ENCODE results near the gene RUFY2. TPM values are rescaled to one million over a fixed set of nuclear protein-coding genes. Genes with fewer than 3 reads are reported as not detected.
"Not testable (repeated sequence)": the region's sequence is repeated elsewhere in the genome, so short reads cannot be mapped to it uniquely, and the experiment has no call there.

RUFY2 gene, protein sequence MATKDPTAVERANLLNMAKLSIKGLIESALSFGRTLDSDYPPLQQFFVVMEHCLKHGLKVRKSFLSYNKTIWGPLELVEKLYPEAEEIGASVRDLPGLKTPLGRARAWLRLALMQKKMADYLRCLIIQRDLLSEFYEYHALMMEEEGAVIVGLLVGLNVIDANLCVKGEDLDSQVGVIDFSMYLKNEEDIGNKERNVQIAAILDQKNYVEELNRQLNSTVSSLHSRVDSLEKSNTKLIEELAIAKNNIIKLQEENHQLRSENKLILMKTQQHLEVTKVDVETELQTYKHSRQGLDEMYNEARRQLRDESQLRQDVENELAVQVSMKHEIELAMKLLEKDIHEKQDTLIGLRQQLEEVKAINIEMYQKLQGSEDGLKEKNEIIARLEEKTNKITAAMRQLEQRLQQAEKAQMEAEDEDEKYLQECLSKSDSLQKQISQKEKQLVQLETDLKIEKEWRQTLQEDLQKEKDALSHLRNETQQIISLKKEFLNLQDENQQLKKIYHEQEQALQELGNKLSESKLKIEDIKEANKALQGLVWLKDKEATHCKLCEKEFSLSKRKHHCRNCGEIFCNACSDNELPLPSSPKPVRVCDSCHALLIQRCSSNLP
- total RNA-seq (2014; rRNA removed; shearing (Covaris generic)) = 10.8 and 16.3 TPM in 2 replicates

GRCh38 chr10:68406815-68407548 is at the start of gene RUFY2:
TSS of gene RUFY2 (minus strand) at chr10:68407277. CDS start at chr10:68407189, 88 bp downstream.
- H3K9me3 ChIP-seq (replicated peaks) = no peaks in the 10 kb centered on the region
- H3K4me1 ChIP-seq = peaks cover 11% of the 10 kb centered on the region
- H3K4me3 ChIP-seq = peak within 1 kb of the TSS; percentile 100
- peak within 1 kb of the TSS; percentile 96 for H3K27ac ChIP-seq
- DNase-seq = peak; percentile 78 to 85
- peaks cover 3% of the 10 kb centered on the region; the same call in 1 of the 2 replicates for H3K36me3 ChIP-seq
- no peaks in the 10 kb centered on the region for H3K27me3 ChIP-seq

DNA sequence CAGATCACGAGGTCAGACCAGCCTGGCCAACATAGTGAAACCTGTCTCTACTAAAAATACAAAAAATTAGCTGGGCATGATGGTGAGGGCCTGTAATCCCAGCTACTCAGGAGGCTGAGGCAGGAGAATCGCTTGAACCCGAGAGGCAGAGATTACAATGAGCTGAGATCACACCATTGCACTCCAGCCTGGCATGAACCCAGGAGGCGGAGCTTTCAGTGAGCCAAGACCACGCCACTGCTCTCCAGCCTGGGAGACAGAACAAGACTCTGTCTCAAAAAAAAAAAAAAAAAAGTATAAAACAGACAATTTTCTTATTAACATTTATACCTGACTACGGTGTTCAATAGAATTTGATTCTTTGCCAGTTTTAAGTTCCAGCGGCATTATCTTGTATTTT is 42.6 kb upstream of the RUFY2 start:
- H3K4me3 ChIP-seq; H3K4me1 ChIP-seq; H3K9me3 ChIP-seq (replicated peaks); H3K27me3 ChIP-seq; H3K27ac ChIP-seq: not testable (repeated sequence)
- H3K36me3 ChIP-seq = peaks cover 25% of the 10 kb centered on the region
- peak; percentile 37 to 41 for DNase-seq

- Histone ChIP-seq H3K27me3 (no peaks in the 10 kb centered on the region), H3K4me1 (no peaks in the 10 kb centered on the region), H3K4me3 (no peak overlapping the region), H3K9me3 (replicated peaks) (no peaks in the 10 kb centered on the region), H3K27ac (no peak overlapping the region), H3K36me3 (peaks cover 30% of the 10 kb centered on the region)
- DNase-seq = no peak
Measured at GRCh38 chr10:68446179-68446578, 39.1 kb upstream of the RUFY2 start.

GRCh38 chr10:68442971-68443370 is 35.9 kb upstream of the RUFY2 start:
- no peak overlapping the region for H3K27ac ChIP-seq
- no peaks in the 10 kb centered on the region for H3K27me3 ChIP-seq
- H3K9me3 ChIP-seq (replicated peaks) = no peaks in the 10 kb centered on the region
- H3K4me3 ChIP-seq = no peak overlapping the region
- H3K4me1 ChIP-seq = no peaks in the 10 kb centered on the region
- no peak for DNase-seq
- H3K36me3 ChIP-seq = peaks cover 27% of the 10 kb centered on the region

GRCh38 chr10:68440898-68441297 is 33.8 kb upstream of the RUFY2 start:
- H3K4me1 ChIP-seq = no peaks in the 10 kb centered on the region
- no peak overlapping the region for H3K27ac ChIP-seq
- H3K36me3 ChIP-seq = peaks cover 32% of the 10 kb centered on the region
- DNase-seq = no peak
- H3K9me3 ChIP-seq (replicated peaks) = no peaks in the 10 kb centered on the region
- no peak overlapping the region for H3K4me3 ChIP-seq
- H3K27me3 ChIP-seq = no peaks in the 10 kb centered on the region

DNA sequence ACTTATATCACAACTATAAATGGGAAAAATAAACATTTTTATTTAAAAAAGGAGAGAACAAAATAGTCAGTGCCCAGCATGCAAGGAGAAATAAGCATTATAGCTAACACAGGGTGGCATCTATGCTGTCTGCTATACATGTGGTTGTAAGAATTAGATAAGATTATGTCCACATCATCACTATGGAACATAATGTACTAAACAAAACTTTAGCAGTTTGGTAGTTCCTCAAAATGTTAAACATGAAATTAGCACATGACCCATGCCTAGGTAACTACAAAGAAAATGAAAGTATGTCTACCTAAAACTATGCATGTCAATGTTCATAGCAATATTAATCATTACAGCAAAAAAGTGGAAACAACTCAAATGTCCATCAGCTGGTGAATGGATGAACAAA is 28.7 kb upstream of the RUFY2 start:
- no peaks in the 10 kb centered on the region for H3K9me3 ChIP-seq (replicated peaks)
- no peak overlapping the region for H3K27ac ChIP-seq
- H3K4me3 ChIP-seq = no peak overlapping the region
- DNase-seq = no peak
- peaks cover 17% of the 10 kb centered on the region; the same call in 1 of the 2 replicates for H3K36me3 ChIP-seq
- no peaks in the 10 kb centered on the region for H3K27me3 ChIP-seq
- no peaks in the 10 kb centered on the region for H3K4me1 ChIP-seq

DNA sequence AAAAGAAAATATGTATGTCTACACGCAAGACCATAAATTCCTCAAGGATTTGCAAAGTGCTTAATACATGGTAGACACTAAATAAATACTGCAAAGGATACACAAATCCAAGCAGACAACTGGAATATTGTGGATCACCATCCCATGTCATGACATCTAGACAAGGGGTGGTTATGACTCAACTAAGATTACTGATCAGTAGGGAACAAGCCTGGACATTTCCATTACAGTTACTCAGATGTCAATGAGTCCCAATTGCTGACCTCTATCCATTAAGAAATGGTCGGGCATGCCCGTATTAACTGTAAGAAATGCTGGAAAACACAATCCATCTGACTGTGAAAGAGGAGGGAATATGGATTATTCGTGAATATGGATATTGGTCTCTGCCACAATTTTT is 27.6 kb upstream of the RUFY2 start:
- DNase-seq = no peak
- no peaks in the 10 kb centered on the region for H3K27me3 ChIP-seq
- no peaks in the 10 kb centered on the region for H3K4me1 ChIP-seq
- no peak overlapping the region for H3K27ac ChIP-seq
- peaks cover 24% of the 10 kb centered on the region for H3K36me3 ChIP-seq
- no peaks in the 10 kb centered on the region for H3K9me3 ChIP-seq (replicated peaks)
- H3K4me3 ChIP-seq = no peak overlapping the region

DNA sequence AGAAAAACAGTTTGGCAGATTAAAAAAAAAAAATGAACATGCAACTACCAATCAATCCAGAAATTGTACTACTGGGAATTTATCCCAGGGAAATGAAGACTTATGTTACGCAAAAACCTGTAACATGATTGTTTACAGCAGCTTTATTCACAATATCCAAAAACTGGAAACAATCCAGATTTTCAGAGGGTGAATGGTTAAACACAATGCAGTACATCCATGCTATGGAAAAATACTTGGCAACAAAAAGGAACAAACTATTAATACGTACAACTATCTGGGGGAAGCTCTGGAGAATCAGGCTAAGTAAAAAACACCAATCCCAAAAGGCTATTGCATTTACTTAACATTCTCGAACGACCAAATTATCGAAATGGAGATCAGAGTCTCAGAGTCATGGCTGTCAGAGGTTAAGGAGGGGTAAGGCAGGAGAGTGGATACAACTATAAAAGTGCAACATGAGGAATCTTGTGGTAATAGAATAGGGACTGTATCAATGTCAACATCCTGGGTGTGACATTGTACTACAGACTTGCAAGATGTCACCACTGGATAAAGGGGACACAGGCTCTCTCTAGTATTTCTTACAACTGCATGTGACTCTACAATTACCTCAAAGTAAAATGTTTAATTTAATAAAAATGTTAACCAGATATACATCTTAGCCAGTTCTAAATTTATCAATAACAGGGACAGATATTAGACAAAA is 21.5 kb upstream of the RUFY2 start:
- no peaks in the 10 kb centered on the region for H3K9me3 ChIP-seq (replicated peaks)
- peaks cover 9% of the 10 kb centered on the region; the same call in 1 of the 2 replicates for H3K36me3 ChIP-seq
- H3K27me3 ChIP-seq = no peaks in the 10 kb centered on the region
- H3K4me1 ChIP-seq = no peaks in the 10 kb centered on the region
- H3K27ac ChIP-seq = no peak overlapping the region
- no peak overlapping the region for H3K4me3 ChIP-seq
- DNase-seq = no peak

DNA sequence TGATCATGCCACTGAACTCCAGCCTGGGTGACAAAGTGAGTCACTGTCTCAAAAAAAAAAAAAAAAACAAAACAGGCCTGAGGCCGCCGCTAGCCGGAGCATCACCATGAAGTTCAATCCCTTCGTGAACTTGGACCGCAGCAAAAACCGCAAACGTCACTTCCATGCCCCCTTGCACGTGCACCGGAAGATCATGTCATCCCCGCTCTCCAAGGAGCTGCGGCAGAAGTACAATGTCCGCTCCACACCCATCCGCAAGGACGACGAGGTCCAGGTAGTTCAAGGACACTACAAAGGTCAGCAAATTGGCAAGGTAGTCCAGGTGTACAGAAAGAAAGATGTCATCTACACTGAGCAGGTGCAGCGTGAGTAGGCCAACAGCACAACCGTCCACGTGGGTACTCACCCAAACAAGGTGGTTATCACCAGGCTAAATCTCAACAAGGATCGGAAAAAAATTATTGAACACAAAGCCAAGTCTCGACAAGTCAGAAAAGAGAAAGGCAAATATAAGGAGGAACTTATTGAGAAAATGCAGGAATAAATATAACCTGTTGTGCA is 17.5 kb upstream of the RUFY2 start:
- DNase-seq = no peak
- H3K9me3 ChIP-seq (replicated peaks) = no peaks in the 10 kb centered on the region
- no peak overlapping the region for H3K4me3 ChIP-seq
- H3K4me1 ChIP-seq = no peaks in the 10 kb centered on the region
- no peaks in the 10 kb centered on the region for H3K27me3 ChIP-seq
- H3K27ac ChIP-seq = no peak overlapping the region
- H3K36me3 ChIP-seq = peaks cover 6% of the 10 kb centered on the region

DNA sequence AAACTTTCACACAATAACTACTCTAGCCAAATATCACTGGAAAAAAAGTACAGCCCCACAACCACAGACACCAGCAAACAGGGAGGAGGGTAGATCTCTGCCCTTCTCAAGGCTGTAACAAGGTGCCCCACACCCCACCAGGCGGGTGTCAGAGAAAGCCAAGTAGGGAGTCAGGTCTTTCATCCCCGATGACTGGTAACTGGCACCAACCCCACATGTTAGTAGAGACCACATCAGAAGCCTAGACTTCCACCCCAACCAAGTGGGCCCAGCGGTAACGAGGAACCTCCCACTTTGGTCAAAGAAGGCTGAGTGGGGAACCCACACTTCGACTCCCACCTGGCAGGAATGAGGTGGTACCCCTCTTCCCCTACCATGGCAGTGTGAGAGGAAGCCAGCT is 16.4 kb upstream of the RUFY2 start:
- no peaks in the 10 kb centered on the region for H3K9me3 ChIP-seq (replicated peaks)
- no peaks in the 10 kb centered on the region for H3K27me3 ChIP-seq
- H3K4me1 ChIP-seq = no peaks in the 10 kb centered on the region
- H3K27ac ChIP-seq = no peak overlapping the region
- H3K36me3 ChIP-seq = peaks cover 12% of the 10 kb centered on the region
- H3K4me3 ChIP-seq = no peak overlapping the region
- DNase-seq = no peak

DNA sequence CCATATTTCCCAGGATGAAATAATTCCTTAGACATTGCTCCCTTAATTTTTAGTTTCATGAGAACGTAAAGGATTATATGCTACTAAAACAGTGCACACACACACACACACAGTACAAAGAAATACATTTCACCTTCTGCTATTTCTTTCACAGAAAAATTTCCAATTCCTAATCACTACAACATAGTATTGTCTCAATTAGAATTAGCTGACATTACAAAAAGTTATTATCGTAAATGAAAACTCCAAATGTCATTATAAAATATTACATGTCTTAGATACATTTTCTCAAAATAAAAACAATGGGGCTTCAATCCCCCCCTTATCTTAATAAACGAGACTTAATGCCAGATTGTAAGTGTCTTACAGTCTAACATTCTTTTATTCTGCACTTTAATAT is 12.3 kb upstream of the RUFY2 start:
- Histone ChIP-seq H3K4me3 (no peak overlapping the region), H3K9me3 (replicated peaks) (no peaks in the 10 kb centered on the region), H3K27me3 (no peaks in the 10 kb centered on the region), H3K27ac (no peak overlapping the region), H3K4me1 (no peaks in the 10 kb centered on the region), H3K36me3 (peaks cover 27% of the 10 kb centered on the region)
- no peak for DNase-seq

- no peak overlapping the region for H3K4me3 ChIP-seq
- DNase-seq = no peak
- H3K36me3 ChIP-seq = no peaks in the 10 kb centered on the region
- no peaks in the 10 kb centered on the region for H3K27me3 ChIP-seq
- H3K4me1 ChIP-seq = peaks cover 9% of the 10 kb centered on the region
- H3K27ac ChIP-seq = no peak overlapping the region
- H3K9me3 ChIP-seq (replicated peaks) = no peaks in the 10 kb centered on the region
Measured at GRCh38 chr10:68408898-68409518, 1.9 kb upstream of the RUFY2 start.

- Histone ChIP-seq H3K4me1 (peaks cover 11% of the 10 kb centered on the region), H3K36me3 (peaks cover 6% of the 10 kb centered on the region; the same call in 1 of the 2 replicates), H3K27ac (peak overlapping the region; percentile 96), H3K9me3 (replicated peaks) (no peaks in the 10 kb centered on the region), H3K27me3 (no peaks in the 10 kb centered on the region), H3K4me3 (peak overlapping the region; percentile 100)
- peak; percentile 78 to 83 for DNase-seq
Measured at GRCh38 chr10:68406111-68406814, 814 bp downstream of the RUFY2 start.
